CD4-positive, alpha-beta T cell treated with Interleukin-4 for 4 hours (primary cell): Measurements from ENCODE around the gene SYCP2.
"Not testable (repeated sequence)": the region's sequence is repeated elsewhere in the genome, so short reads cannot be mapped to it uniquely, and the experiment has no call there.

Experiments
- DNase-seq: peaks from one replicate; pipeline ENCODE4 v3.0.0-alpha.2; 2020

The SYCP2 gene

GRCh38 chr20:59933296-59933848 is at the start of gene SYCP2:
SYCP2 (minus strand) TSS chr20:59933637; CDS start chr20:59922413, 11,224 bp downstream.
- peak; percentile 61 for DNase-seq

GRCh38 chr20:59983076-59983475 is 49.6 kb upstream of the SYCP2 start:
- no peak for DNase-seq

- no peak for DNase-seq
Measured at GRCh38 chr20:59977086-59977485, 43.6 kb upstream of the SYCP2 start.

- no peak for DNase-seq
Measured at GRCh38 chr20:59976156-59976782, 42.8 kb upstream of the SYCP2 start.

- DNase-seq = no peak
Measured at GRCh38 chr20:59972037-59972801, 38.8 kb upstream of the SYCP2 start.

- no peak for DNase-seq
Measured at GRCh38 chr20:59971428-59971827, 38.0 kb upstream of the SYCP2 start.

GRCh38 chr20:59966428-59966827 is 33.0 kb upstream of the SYCP2 start:
- no peak for DNase-seq

GRCh38 chr20:59962155-59962554 is 28.7 kb upstream of the SYCP2 start:
- DNase-seq = no peak

GRCh38 chr20:59961423-59961822 is 28.0 kb upstream of the SYCP2 start:
- DNase-seq = no peak

- DNase-seq = no peak
Measured at GRCh38 chr20:59958626-59959025, 25.2 kb upstream of the SYCP2 start.

GRCh38 chr20:59958123-59958522 is 24.7 kb upstream of the SYCP2 start, which contains the start of gene CDH26:
CDH26 (plus strand) TSS chr20:59958423; CDS start chr20:59958727, 304 bp downstream.
- DNase-seq = no peak

- not testable (repeated sequence) for DNase-seq
Measured at GRCh38 chr20:59957568-59957967, 24.1 kb upstream of the SYCP2 start.

GRCh38 chr20:59955131-59955796 is 21.8 kb upstream of the SYCP2 start:
- DNase-seq = no peak

- no peak for DNase-seq
Measured at GRCh38 chr20:59954718-59955117, 21.3 kb upstream of the SYCP2 start.

GRCh38 chr20:59949911-59950310 is 16.5 kb upstream of the SYCP2 start:
- no peak for DNase-seq

- peak; percentile 67 for DNase-seq
Measured at GRCh38 chr20:59948828-59949720, 15.6 kb upstream of the SYCP2 start.

GRCh38 chr20:59948212-59948611 is 14.8 kb upstream of the SYCP2 start:
- DNase-seq = no peak

GRCh38 chr20:59947376-59947775 is 13.9 kb upstream of the SYCP2 start:
- DNase-seq = no peak

- DNase-seq = no peak
Measured at GRCh38 chr20:59945731-59946130, 12.3 kb upstream of the SYCP2 start.

GRCh38 chr20:59945175-59945574 is 11.7 kb upstream of the SYCP2 start:
- DNase-seq = no peak

- DNase-seq = no peak
Measured at GRCh38 chr20:59944726-59945125, 11.3 kb upstream of the SYCP2 start.

GRCh38 chr20:59942245-59942644 is 8.8 kb upstream of the SYCP2 start:
- no peak for DNase-seq

- DNase-seq = no peak
Measured at GRCh38 chr20:59940956-59941294, 7.5 kb upstream of the SYCP2 start.
